ENCODE results near the gene KIF3B.

DNA sequence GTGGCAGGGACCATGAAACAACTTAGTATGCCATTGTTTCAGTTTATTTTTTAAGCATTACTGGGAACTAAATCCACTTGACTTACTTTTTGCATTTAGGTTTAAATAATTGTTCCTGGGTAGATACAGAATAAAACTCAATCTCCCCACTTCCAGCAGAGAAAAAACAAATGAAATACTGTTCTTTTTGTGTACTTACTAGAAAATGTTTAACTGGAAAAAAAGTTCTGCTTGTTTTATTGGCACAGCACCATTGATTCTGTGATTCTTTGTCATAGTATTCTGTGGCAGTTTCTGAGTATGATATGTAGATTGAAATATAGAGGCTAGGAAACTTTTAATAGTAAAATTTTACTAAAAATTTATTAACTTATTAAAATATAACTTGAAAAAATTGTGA lies 90.9 kb downstream of the KIF3B start:
- no peak for TF ChIP-seq CEBPB (IDR thresholded peaks at IDR 0.05; ENCODE audit: borderline replicate concordance in 1 of 2, low read depth in 2 of 2, low read length in 2 of 2)
- no peak for TF ChIP-seq IKZF1 (conservative IDR thresholded peaks at IDR 0.05)
- TF ChIP-seq EZH2 (IDR thresholded peaks at IDR 0.05; ENCODE audit: borderline replicate concordance, control insufficient read depth, low read depth, low read length) = no peak
- no peak for TF ChIP-seq NFIC (IDR thresholded peaks at IDR 0.05; ENCODE audit: low read depth, low read length)
- TF ChIP-seq CTCF (IDR thresholded peaks at IDR 0.05 in 2 of 3, conservative IDR thresholded peaks at IDR 0.05 in 1 of 3; ENCODE audit: control insufficient read depth in 2 of 3, extremely low read depth in 1 of 3, insufficient read depth in 1 of 3, low read depth in 3 of 3, low read length in 3 of 3) = no peak
- no peak for TF ChIP-seq YY1 (IDR thresholded peaks at IDR 0.05; ENCODE audit: low read depth, low read length)
- no peak for TF ChIP-seq ZSCAN29 (IDR thresholded peaks at IDR 0.05)
- TF ChIP-seq FOXK2 (IDR thresholded peaks at IDR 0.05) = no peak
- TF ChIP-seq, protein P1, sequence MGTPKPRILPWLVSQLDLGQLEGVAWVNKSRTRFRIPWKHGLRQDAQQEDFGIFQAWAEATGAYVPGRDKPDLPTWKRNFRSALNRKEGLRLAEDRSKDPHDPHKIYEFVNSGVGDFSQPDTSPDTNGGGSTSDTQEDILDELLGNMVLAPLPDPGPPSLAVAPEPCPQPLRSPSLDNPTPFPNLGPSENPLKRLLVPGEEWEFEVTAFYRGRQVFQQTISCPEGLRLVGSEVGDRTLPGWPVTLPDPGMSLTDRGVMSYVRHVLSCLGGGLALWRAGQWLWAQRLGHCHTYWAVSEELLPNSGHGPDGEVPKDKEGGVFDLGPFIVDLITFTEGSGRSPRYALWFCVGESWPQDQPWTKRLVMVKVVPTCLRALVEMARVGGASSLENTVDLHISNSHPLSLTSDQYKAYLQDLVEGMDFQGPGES (IDR thresholded peaks at IDR 0.05) = no peak
- TF ChIP-seq POLR2A (IDR thresholded peaks at IDR 0.05; ENCODE audit: low read depth, low read length) = no peak
- no peak for TF ChIP-seq TCF7 (IDR thresholded peaks at IDR 0.05; ENCODE audit: borderline replicate concordance)
- TF ChIP-seq BRCA1 (IDR thresholded peaks at IDR 0.05; ENCODE audit: low read depth, low read length) = no peak
